H1 (cell line): ENCODE measurements around the gene NKPD1. TPM values are rescaled to one million over a fixed set of nuclear protein-coding genes. Genes with fewer than 3 reads are reported as not detected.

ENCODE experiments used
- BACH1 ChIP-seq: IDR thresholded peaks from 2 replicates; pipeline ENCODE4 v1.6.1; 2012; ENCODE audit warnings: low read length, improper control_type of control experiment
- BCL11A ChIP-seq, 2 experiments: IDR thresholded peaks; one replicate each; pipeline ENCODE4 v1.6.1; 2011; ENCODE audit warnings: low read depth in 2 of 2, low read length in 2 of 2, mild to moderate bottlenecking in 2 of 2
- RFX5 ChIP-seq: IDR thresholded peaks from 2 replicates; pipeline ENCODE4 v1.6.1; 2011; ENCODE audit warnings: low read depth, low read length, improper control_type of control experiment, borderline replicate concordance
- SAP30 ChIP-seq: fragments of 300-600 bp; sonication (generic); IDR thresholded peaks from 2 replicates; pipeline ENCODE4 v1.7.1; 2012; ENCODE audit warnings: low read length, moderate library complexity, mild to moderate bottlenecking, inconsistent platforms; ENCODE audit not compliant: insufficient read depth, insufficient replicate concordance
- ZNF274 ChIP-seq: IDR thresholded peaks from 2 replicates; pipeline ENCODE4 v1.7.0; 2012; ENCODE audit warnings: low read length, borderline replicate concordance; ENCODE audit errors: extremely low read depth
- polyA plus RNA-seq, 7 experiments: library from polyadenylated mRNA; depleted of rRNA in 3 of 7; stranded (reverse) in 5 of 7; unstranded in 2 of 7; fragments of >200 nt in 5 of 7; fragments of 200-250 nt in 2 of 7; gene quantifications; 1 replicate in 5 of 7; 2 replicates in 1 of 7; 4 replicates in 1 of 7; pipeline versions ENCODE4 v1.2.1 to v1.2.3, GENCODE V29; 2011 to 2013; ENCODE audit warnings: missing spikeins in 2 of 7, mixed read lengths in 2 of 7
- total RNA-seq: library from RNA; stranded (reverse); fragmentation: NEBNext Ultra II Directional; extraction: Animal tissue kit (Norgen Biotek cat#: 25700); gene quantifications from 2 replicates; pipeline ENCODE4 v1.2.1, GENCODE V29; 2021

The NKPD1 gene
- total and polyA plus RNA-seq, 2 of the 8 experiments (the other 6 are each of a cell fraction or from before 2014, with no cell fraction given) = 0.30 to 0.39 TPM

DNA sequence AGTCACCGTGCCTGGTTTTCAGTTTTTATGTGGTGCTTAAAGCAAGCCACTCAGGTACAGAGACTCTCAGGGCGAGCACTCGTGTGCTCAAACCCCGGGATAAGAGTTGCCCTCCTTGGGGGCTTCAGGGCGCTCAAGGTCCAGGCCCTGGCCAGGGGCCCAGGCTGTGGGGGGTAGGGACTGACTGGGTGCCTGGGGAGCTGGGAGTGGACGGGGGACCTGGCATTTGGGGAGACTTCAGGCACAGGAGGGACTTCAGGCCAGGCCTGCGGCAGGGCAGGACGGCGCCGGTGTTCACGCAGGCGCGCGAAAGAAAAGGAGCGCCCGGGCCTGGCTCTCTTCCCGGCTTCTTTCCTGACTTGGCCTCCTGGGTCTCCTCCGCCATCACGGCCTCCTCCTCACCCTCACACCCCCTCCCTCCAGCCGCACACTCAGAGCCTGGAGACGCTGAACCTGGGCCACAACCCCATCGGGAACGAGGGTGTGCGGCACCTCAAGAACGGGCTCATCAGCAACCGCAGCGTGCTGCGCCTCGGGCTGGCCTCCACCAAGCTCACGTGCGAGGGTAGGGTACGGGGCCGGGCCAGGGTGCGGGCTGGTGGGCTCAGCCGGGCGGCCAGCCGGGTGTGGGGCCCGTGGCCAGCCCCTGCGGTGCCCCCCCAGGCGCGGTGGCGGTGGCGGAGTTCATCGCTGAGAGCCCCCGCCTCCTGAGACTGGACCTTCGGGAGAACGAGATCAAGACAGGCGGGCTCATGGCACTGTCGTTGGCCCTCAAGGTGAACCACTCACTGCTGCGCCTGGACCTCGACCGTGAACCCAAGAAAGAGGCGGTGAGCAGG, 16.1 kb downstream of the NKPD1 start (continued):
- TF ChIP-seq SAP30 = no peak
- no peak for TF ChIP-seq BCL11A (IDR thresholded peaks at IDR 0.05; ENCODE audit: low read depth in 2 of 2, low read length in 2 of 2)
- no peak for TF ChIP-seq ZNF274
- no peak for TF ChIP-seq RFX5
- TF ChIP-seq BACH1 = no peak
